Forelimb muscle (tissue), 1 donor: ENCODE data around the gene CRAT. TPM values are rescaled to one million over a fixed set of nuclear protein-coding genes. Genes with fewer than 3 reads are reported as not detected.

ENCODE experiments used
- DNase-seq: peaks from one replicate; pipeline ENCODE4 v3.0.0-alpha.2; 2013; ENCODE audit warnings: low read depth
- polyA plus RNA-seq: library from polyadenylated mRNA; unstranded; fragments of 120-200 nt; gene quantifications from one replicate; pipeline ENCODE4 v1.2.1, GENCODE V29; 2013; ENCODE audit not compliant: insufficient read length

The CRAT gene
- polyA plus RNA-seq, 1 donor = 51.1 TPM

DNA sequence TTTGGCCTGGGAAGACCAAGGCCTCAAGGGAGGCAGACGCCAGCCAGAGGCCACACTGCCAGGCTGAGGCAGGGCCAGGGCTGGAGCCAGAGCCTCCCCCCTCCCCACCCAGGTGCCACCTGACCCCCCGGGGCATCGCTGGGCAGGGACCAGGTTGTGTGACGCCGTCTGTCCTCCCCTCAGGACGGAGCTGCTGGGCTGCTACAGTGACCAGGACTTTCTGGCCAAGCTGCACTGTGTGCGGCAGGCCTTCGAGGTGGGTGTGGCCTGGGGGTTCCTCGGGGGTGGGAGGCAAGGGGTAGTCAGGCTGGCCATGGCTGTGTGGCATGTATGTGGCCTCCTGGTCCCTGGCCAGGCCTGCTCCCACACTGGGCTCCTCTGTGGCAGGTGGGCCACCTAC, 47.5 kb downstream of the CRAT start:
- no peak for DNase-seq

GRCh38 chr9:129060991-129061390, 49.6 kb downstream of the CRAT start:
- no peak for DNase-seq

GRCh38 chr9:129059796-129060785, 50.5 kb downstream of the CRAT start:
- DNase-seq = no peak

DNA sequence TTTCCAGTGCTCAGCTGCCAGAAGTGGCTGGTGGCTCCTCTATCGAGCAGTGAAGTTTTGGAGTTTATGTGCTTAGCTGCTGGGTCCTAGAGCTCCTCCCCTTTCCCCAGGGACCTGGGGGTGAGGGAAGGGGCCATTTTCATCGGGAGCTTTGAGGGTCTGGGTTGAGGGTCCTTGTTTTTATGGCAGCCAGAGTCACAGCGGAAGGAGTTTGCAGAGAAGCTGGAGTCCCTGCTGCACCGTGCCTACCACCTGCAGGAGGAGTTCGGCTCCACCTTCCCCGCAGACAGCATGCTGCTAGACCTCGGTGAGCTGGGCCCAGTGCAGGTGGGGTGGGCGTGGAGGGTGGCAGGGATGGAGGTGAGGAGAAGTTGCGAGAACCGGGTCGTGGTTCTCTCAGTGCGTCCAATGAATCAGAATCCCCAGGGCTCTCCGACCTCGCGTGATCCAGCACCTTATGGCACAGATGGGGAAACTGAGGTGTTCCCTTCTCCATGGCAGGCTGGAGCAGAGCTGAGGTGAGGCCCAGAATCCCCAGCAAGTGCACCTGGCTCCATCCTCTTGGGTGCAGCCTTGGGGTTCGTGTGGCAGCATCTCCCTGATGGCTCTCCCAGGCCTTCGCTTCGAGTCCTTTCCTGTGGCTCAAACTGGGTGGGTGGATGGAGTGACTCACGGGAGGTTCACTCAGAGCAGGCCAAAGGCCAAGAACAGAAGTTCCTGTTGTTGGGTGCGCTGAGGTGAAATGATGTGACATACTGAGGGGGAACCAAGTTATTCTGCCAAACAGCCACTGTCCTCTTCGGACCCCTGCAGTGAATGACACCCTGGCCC, 51.4 kb downstream of the CRAT start:
- DNase-seq = no peak

DNA sequence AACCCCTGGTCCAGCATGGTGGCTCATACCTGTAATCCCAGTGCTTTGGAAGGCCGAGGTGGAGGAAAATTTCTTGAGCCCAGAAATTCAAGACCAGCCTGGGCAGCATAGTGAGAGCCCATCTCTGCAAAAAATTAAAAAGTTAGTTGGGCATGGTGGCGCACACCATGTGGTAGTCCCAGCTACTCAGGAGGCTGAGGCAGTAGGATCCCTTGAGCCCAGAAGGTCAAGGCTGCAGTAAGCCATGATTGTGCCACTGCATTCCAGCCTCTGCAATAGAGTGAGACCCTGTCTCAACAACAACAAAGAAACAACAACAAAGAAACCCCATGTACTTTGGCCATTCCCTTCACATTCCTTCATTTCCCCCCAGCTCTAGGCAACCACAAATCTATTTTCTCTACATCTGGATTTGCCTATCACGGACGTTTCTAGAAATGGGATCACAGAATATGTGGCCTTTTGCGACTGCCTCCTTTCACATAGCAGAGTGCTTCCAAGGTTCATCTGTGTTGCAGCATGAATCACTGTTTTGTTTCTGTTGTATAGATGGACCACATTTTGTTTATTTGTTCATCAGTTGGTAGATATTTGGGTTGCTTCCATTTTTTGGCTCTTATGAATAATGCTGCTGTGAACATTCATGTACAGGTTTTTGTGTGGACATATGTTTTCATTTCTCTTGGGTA, 56.3 kb downstream of the CRAT start:
- DNase-seq = no peak

GRCh38 chr9:129053020-129053419, 57.6 kb downstream of the CRAT start:
- no peak for DNase-seq

DNA sequence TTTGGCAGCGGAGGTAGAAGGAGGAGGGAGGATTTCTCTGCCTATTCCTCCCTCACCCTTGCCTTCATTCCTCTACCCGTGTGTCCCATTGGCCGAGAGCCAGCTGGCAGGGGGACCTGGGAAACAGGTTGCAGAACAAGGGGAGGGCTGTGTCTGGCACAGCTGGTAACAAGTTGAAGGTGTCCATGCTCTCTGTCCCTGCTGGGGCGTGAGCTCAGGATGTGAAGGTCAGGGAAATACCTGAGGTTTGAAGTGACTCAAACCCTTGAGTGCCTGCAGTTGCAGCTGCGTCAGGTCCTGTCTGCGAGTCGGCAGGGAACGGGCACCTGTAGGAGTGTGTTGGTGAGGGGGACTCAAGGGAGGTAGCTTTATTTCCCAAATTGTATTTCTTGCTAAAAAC, 58.0 kb downstream of the CRAT start:
- DNase-seq = no peak

Other genes starting within 250 kb of the CRAT start
- gene KYAT1, start 228.8 kb downstream of the CRAT start, polyA plus RNA-seq = 6.2 TPM
- 23.1 TPM for gene LRRC8A, start 228.7 kb downstream of the CRAT start, polyA plus RNA-seq
- gene PHYHD1, start 189.8 kb downstream of the CRAT start, polyA plus RNA-seq = 51.5 TPM
- gene DOLK, start 163.2 kb downstream of the CRAT start, polyA plus RNA-seq = 7.3 TPM
- gene NUP188, start 163.1 kb downstream of the CRAT start, polyA plus RNA-seq = 35.2 TPM
- gene SH3GLB2, start 82.5 kb downstream of the CRAT start, polyA plus RNA-seq = 64.0 TPM
- gene MIGA2, start 74.2 kb downstream of the CRAT start, polyA plus RNA-seq = 15.9 TPM
- 7.7 TPM for gene DOLPP1, start 29.7 kb downstream of the CRAT start, polyA plus RNA-seq
- gene PTPA, start 622 bp upstream of the CRAT start, polyA plus RNA-seq = 131 TPM
- 4.0 TPM for gene IER5L, start 67.5 kb upstream of the CRAT start, polyA plus RNA-seq